Activated CD4-positive, alpha-beta T cell treated with anti-CD3 and anti-CD28 coated beads, Interleukin-2, amount 50 U/mL, for 24 hours (primary cell): Measurements from ENCODE around the gene ZNF70.
A peak's percentile ranks its signal among the peaks of the same experiment; 100 is the strongest.

Experiments
- DNase-seq, 2 donors: peaks; one replicate each; pipeline ENCODE4 v3.0.0-alpha.2; 2020; ENCODE audit warnings: low read depth in 1 of 2, low spot score in 1 of 2

The ZNF70 gene

GRCh38 chr22:23718371-23719165 is 32.3 kb downstream of the ZNF70 start:
- DNase-seq, result no peak

GRCh38 chr22:23716811-23717801 is 33.8 kb downstream of the ZNF70 start:
- DNase-seq, result peak; percentile 70 to 71

- DNase-seq, result no peak
Measured at GRCh38 chr22:23715806-23716375, 35.0 kb downstream of the ZNF70 start.

- no peak for DNase-seq
Measured at GRCh38 chr22:23714596-23715578, 36.0 kb downstream of the ZNF70 start.

- DNase-seq, result no peak
Measured at GRCh38 chr22:23713696-23714595, 37.0 kb downstream of the ZNF70 start.

GRCh38 chr22:23712256-23712655 is 38.7 kb downstream of the ZNF70 start:
- no peak for DNase-seq

- DNase-seq, result no peak
Measured at GRCh38 chr22:23709107-23709506, 41.8 kb downstream of the ZNF70 start.

- DNase-seq, result no peak
Measured at GRCh38 chr22:23708270-23708669, 42.6 kb downstream of the ZNF70 start.

- DNase-seq, result peak in 1 of 2 donors; percentile 18
Measured at GRCh38 chr22:23705358-23705757, 45.6 kb downstream of the ZNF70 start.

GRCh38 chr22:23704829-23705228 is 46.1 kb downstream of the ZNF70 start:
- DNase-seq, result no peak

GRCh38 chr22:23704062-23704461 is 46.9 kb downstream of the ZNF70 start:
- DNase-seq, result no peak

GRCh38 chr22:23700706-23701105 is 50.2 kb downstream of the ZNF70 start:
- DNase-seq, result no peak

GRCh38 chr22:23698673-23699235 is 52.2 kb downstream of the ZNF70 start:
- DNase-seq, result no peak

GRCh38 chr22:23698094-23698493 is 52.8 kb downstream of the ZNF70 start:
- no peak for DNase-seq

GRCh38 chr22:23697031-23697970 is 53.6 kb downstream of the ZNF70 start:
- DNase-seq, result no peak

- DNase-seq, result peak; percentile 52 to 76
Measured at GRCh38 chr22:23696326-23696851, 54.5 kb downstream of the ZNF70 start.

GRCh38 chr22:23695571-23696325 is 55.2 kb downstream of the ZNF70 start:
- DNase-seq, result no peak
